ENCODE data around the gene SULT1B1. TPM values are rescaled to one million over a fixed set of nuclear protein-coding genes. Genes with fewer than 3 reads are reported as not detected.

SULT1B1 gene
- total RNA-seq, 1 donor from 2014 or later = 0.11 TPM

DNA sequence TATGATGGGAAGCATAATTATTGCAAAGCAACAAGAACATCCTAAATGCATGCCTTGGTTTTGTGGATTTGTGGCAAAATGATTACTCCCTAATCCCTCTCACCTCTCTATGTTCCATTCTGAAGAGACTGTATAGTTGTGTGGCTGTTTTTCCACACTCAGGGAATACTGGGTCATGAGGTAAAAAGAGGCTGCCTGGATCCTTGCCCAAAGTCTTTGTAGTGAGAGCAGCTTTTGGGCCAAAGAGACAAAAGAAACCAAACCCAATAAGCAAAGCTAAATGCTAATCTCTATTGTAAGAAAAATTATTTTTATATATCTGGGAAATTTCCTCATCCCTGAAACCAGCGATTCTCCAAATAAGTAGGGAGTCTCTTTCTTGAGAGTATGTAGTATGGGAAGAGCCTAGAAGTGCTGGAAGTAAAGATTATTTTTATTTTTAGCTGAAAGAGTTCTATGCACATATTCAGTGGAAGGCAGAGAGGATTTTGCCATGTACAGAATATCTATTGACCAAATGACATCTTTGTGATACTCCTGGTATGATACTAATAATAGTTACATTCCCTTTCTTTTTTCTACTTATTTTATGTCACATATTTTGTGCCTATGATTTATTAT is 24.9 kb upstream of the SULT1B1 start:
- Mint-ChIP-seq H3K27me3 (ENCODE audit: low read depth, unreplicated experiment) (no peaks in the 10 kb centered on the region), H3K27ac (ENCODE audit: unreplicated experiment) (no peak overlapping the region), H3K4me3 (ENCODE audit: unreplicated experiment) (no peak overlapping the region), H3K4me1 (ENCODE audit: low read depth, unreplicated experiment) (no peaks in the 10 kb centered on the region), H3K9me3 (ENCODE audit: unreplicated experiment) (no peaks in the 10 kb centered on the region), H3K36me3 (ENCODE audit: low read depth, unreplicated experiment) (no peaks in the 10 kb centered on the region)
- Histone ChIP-seq H3K4me1 (ENCODE audit: insufficient read depth, low read length) (no peaks in the 10 kb centered on the region), H3K9ac (ENCODE audit: low read length) (no peak overlapping the region), H3K9me3 (ENCODE audit: insufficient read depth, low read depth, low read length) (peaks cover 6% of the 10 kb centered on the region), H3K79me2 (ENCODE audit: insufficient read depth, low read length) (no peaks in the 10 kb centered on the region), H2AFZ (ENCODE audit: low read depth, low read length) (no peak overlapping the region), H3K36me3 (ENCODE audit: insufficient read depth, low read length) (no peaks in the 10 kb centered on the region), H3K4me2 (ENCODE audit: low read length) (no peak overlapping the region), H3K27me3 (ENCODE audit: insufficient read depth, low read length) (no peaks in the 10 kb centered on the region), H3K4me3 (ENCODE audit: insufficient read depth, low read depth, low read length) (no peak overlapping the region), H3K27ac (ENCODE audit: low read depth, low read length) (no peak overlapping the region), H4K20me1 (ENCODE audit: insufficient read depth, low read length) (no peaks in the 10 kb centered on the region)
- TF ChIP-seq, protein P1, sequence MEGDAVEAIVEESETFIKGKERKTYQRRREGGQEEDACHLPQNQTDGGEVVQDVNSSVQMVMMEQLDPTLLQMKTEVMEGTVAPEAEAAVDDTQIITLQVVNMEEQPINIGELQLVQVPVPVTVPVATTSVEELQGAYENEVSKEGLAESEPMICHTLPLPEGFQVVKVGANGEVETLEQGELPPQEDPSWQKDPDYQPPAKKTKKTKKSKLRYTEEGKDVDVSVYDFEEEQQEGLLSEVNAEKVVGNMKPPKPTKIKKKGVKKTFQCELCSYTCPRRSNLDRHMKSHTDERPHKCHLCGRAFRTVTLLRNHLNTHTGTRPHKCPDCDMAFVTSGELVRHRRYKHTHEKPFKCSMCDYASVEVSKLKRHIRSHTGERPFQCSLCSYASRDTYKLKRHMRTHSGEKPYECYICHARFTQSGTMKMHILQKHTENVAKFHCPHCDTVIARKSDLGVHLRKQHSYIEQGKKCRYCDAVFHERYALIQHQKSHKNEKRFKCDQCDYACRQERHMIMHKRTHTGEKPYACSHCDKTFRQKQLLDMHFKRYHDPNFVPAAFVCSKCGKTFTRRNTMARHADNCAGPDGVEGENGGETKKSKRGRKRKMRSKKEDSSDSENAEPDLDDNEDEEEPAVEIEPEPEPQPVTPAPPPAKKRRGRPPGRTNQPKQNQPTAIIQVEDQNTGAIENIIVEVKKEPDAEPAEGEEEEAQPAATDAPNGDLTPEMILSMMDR (IDR thresholded peaks at IDR 0.05; ENCODE audit: insufficient read depth, low read depth, low read length) = no peak
- TF ChIP-seq EZH2 (IDR thresholded peaks at IDR 0.05; ENCODE audit: insufficient read depth, low read length) = no peak
- DNase-seq (ENCODE audit: low read depth) (no peak), FAIRE-seq (no peak)

DNA sequence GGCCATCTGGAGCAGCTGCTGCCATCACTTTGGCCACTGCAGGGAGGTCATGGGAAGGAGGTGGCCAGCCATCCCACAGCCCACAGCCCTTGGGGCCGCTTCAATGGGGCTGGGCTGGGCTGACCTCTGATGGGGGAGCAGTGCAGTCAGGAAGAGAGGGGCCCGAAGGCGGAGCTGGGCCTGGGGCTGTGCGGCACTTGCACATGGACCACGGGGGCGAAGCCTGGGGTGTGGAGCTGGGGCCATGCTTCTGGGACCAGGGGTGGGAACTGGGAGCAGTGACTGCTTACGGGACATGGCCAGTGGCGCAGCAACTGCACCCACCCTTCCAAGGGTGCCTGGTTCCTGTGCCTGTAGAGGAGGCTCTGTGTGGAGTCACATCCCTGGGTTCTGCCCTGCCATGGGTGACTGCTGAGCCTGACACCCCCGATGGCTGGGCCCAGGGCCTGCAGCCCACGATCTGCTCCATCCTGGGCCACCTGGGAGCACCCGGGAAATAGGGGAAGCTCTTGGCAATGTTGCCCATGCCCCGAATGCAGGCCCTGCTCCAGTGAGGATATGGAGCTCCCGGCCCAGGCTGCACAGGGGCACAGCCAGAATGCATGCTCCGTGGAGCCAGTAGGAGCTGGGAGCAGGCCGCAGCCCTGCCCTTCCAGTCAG is 22.4 kb upstream of the SULT1B1 start:
- no peaks in the 10 kb centered on the region for H3K36me3 Mint-ChIP-seq (ENCODE audit: low read depth, unreplicated experiment)
- Histone ChIP-seq H3K79me2 (ENCODE audit: insufficient read depth, low read length) (no peaks in the 10 kb centered on the region), H2AFZ (ENCODE audit: low read depth, low read length) (no peak overlapping the region), H3K36me3 (ENCODE audit: insufficient read depth, low read length) (no peaks in the 10 kb centered on the region), H3K27me3 (ENCODE audit: insufficient read depth, low read length) (no peaks in the 10 kb centered on the region), H3K9me3 (ENCODE audit: insufficient read depth, low read depth, low read length) (peaks cover 6% of the 10 kb centered on the region), H4K20me1 (ENCODE audit: insufficient read depth, low read length) (no peaks in the 10 kb centered on the region), H3K4me3 (ENCODE audit: insufficient read depth, low read depth, low read length) (no peak overlapping the region), H3K9ac (ENCODE audit: low read length) (no peak overlapping the region), H3K4me1 (ENCODE audit: insufficient read depth, low read length) (no peaks in the 10 kb centered on the region), H3K4me2 (ENCODE audit: low read length) (no peak overlapping the region), H3K27ac (ENCODE audit: low read depth, low read length) (no peak overlapping the region)
- H3K9me3 Mint-ChIP-seq (ENCODE audit: unreplicated experiment) = no peaks in the 10 kb centered on the region
- FAIRE-seq = no peak
- H3K4me3 Mint-ChIP-seq (ENCODE audit: unreplicated experiment) = no peak overlapping the region
- H3K4me1 Mint-ChIP-seq (ENCODE audit: low read depth, unreplicated experiment) = no peaks in the 10 kb centered on the region
- TF ChIP-seq, protein P1 (IDR thresholded peaks at IDR 0.05; ENCODE audit: insufficient read depth, low read depth, low read length) = no peak
- TF ChIP-seq EZH2 (IDR thresholded peaks at IDR 0.05; ENCODE audit: insufficient read depth, low read length) = no peak
- no peak overlapping the region for H3K27ac Mint-ChIP-seq (ENCODE audit: unreplicated experiment)
- no peak for DNase-seq (ENCODE audit: low read depth)
- no peaks in the 10 kb centered on the region for H3K27me3 Mint-ChIP-seq (ENCODE audit: low read depth, unreplicated experiment)

Data from astrocyte (in vitro differentiated cells and primary cell).